ENCODE data around the gene WDR87.
A peak's percentile ranks its signal among the peaks of the same experiment; 100 is the strongest.
"Not testable (repeated sequence)": the region's sequence is repeated elsewhere in the genome, so short reads cannot be mapped to it uniquely, and the experiment has no call there.

The WDR87 gene

GRCh38 chr19:37929355-37929923, 23.0 kb upstream of the WDR87 start:
- DNase-seq = no peak

GRCh38 chr19:37928527-37929286, 22.3 kb upstream of the WDR87 start:
- no peak for DNase-seq

- DNase-seq = no peak
Observed at GRCh38 chr19:37926711-37927110, 20.3 kb upstream of the WDR87 start.

- no peak for DNase-seq
Observed at GRCh38 chr19:37926255-37926654, 19.9 kb upstream of the WDR87 start.

GRCh38 chr19:37925212-37925611, 18.8 kb upstream of the WDR87 start:
- DNase-seq = no peak

GRCh38 chr19:37924573-37924972, 18.2 kb upstream of the WDR87 start:
- DNase-seq = not testable (repeated sequence)

- peak; percentile 43 for DNase-seq
Observed at GRCh38 chr19:37920591-37921450, 14.4 kb upstream of the WDR87 start.

GRCh38 chr19:37914908-37915307, 8.5 kb upstream of the WDR87 start:
- DNase-seq = no peak

- no peak for DNase-seq
Observed at GRCh38 chr19:37909661-37910199, 3.3 kb upstream of the WDR87 start.

- DNase-seq = no peak
Observed at GRCh38 chr19:37907735-37908455, 1.5 kb upstream of the WDR87 start.

- peak; percentile 96 for DNase-seq
Observed at GRCh38 chr19:37906869-37907734, 708 bp upstream of the WDR87 start, which contains the start of gene SIPA1L3. TSS of gene SIPA1L3 (plus strand) at chr19:37907208. CDS start at chr19:38081566, 174,358 bp downstream.

- DNase-seq = no peak
Observed at GRCh38 chr19:37903096-37903495, 3.3 kb downstream of the WDR87 start.

- DNase-seq = peak; percentile 75
Observed at GRCh38 chr19:37902668-37903067, 3.7 kb downstream of the WDR87 start.

- DNase-seq = no peak
Observed at GRCh38 chr19:37899966-37900365, 6.4 kb downstream of the WDR87 start.

GRCh38 chr19:37899453-37899852, 6.9 kb downstream of the WDR87 start:
- DNase-seq = no peak

GRCh38 chr19:37896180-37896579, 10.2 kb downstream of the WDR87 start:
- DNase-seq = no peak

GRCh38 chr19:37893845-37894575, 12.4 kb downstream of the WDR87 start:
- DNase-seq = no peak

GRCh38 chr19:37886571-37886970, 19.8 kb downstream of the WDR87 start:
- no peak for DNase-seq

GRCh38 chr19:37885392-37885791, 21.0 kb downstream of the WDR87 start:
- DNase-seq = no peak

- no peak for DNase-seq
Observed at GRCh38 chr19:37877147-37877546, 29.2 kb downstream of the WDR87 start.

GRCh38 chr19:37876032-37876431, 30.4 kb downstream of the WDR87 start:
- DNase-seq = no peak

Data from NCI-H2107 (cell line).